ENCODE data around the gene ELFN1.

DNA sequence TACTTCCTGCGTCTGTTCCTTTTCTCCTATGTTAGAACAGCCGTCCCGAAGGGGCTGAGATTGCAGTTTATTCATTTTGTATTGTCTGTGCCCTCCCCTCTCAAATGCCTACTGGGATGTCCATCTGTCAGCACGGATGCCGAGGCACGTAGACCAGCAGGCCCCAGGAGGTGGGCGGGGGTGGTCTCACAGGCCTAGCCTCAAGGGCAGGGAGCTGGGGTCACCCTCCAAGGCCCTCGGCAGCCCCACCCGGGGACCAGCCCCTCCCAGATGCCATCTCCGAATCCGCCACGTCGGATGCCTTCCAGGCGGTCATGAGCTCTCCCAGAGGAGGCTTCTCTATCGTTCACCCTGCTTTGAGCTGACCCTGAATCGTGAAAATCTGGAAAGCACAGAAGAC, 59.7 kb downstream of the ELFN1 start:
- no peak for TF ChIP-seq EZH2 (IDR thresholded peaks at IDR 0.05; ENCODE audit: insufficient read depth, low read length)
- TF ChIP-seq, protein P1, sequence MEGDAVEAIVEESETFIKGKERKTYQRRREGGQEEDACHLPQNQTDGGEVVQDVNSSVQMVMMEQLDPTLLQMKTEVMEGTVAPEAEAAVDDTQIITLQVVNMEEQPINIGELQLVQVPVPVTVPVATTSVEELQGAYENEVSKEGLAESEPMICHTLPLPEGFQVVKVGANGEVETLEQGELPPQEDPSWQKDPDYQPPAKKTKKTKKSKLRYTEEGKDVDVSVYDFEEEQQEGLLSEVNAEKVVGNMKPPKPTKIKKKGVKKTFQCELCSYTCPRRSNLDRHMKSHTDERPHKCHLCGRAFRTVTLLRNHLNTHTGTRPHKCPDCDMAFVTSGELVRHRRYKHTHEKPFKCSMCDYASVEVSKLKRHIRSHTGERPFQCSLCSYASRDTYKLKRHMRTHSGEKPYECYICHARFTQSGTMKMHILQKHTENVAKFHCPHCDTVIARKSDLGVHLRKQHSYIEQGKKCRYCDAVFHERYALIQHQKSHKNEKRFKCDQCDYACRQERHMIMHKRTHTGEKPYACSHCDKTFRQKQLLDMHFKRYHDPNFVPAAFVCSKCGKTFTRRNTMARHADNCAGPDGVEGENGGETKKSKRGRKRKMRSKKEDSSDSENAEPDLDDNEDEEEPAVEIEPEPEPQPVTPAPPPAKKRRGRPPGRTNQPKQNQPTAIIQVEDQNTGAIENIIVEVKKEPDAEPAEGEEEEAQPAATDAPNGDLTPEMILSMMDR (IDR thresholded peaks at IDR 0.05; ENCODE audit: insufficient read depth, low read depth, low read length), result no peak

Measured in astrocyte (in vitro differentiated cells and primary cell).